Stimulated activated CD4-positive, alpha-beta T cell treated with anti-CD3 and anti-CD28 coated beads, Interleukin-1b, Interleukin-23, amount 100 ng/mL, for 1 hour (primary cell): ENCODE data around the gene SCNN1A.

Source experiments
- DNase-seq, 2 donors: peaks; one replicate each; pipeline ENCODE4 v3.0.0-alpha.2; 2020; ENCODE audit warnings: low read depth in 2 of 2

Gene SCNN1A

DNA sequence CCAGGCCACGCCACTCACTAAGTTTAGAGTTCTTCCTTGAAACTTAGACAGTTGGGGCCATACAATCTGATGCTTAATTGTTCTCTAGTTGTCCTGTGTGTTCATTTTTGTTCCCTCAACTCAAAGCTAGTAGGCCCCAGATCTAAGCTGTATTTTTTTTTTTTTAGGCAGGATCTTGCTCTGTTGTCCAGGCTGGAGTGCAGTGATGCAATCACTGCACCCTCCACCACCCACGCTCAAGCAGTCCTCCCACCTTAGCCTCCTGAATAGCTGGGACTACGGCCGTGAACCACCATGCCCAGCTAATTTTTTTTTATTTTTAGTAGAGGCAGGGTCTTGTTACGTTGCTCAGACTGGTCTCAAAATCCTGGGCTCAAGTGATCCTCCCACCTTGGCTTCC is 41.0 kb downstream of the SCNN1A start:
- no peak for DNase-seq

DNA sequence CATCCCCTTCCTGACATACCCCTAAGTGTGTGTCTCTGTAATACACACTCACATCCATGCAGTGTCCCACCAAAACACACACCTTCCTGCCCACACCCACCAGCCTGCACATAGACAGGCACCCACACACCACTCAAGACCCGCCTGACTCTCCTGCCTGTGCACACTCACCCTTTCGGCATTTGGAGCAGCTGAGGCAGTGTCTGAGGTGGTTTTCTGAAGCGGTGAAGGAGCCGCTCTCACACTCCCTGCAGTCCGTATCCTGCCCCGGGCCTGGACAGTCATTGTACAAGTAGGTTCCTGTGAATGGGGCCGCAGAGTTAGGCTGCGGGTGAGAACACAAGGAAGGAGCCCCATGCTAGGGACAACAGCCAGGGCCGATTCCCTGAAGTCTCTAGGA is 41.8 kb downstream of the SCNN1A start:
- no peak for DNase-seq

DNA sequence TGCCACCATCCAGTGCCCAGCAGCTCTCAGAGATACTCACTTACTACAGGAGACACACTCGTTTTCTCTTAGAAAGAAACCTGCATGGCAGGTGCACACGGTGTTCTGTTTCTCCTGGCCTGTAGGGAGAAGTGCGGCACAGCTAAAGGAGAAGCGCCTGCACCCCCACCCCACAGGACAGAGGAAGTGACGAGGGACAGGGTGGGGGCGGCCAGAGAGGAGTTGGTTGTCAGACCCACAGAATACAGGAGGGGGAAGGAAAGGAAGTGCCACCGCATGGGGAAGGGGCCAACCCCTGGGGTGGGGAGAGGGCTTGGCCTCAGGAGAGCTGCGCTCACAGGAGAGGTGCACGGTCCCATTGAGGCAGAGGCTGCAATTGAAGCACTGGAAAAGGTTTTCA is 42.3 kb downstream of the SCNN1A start:
- no peak for DNase-seq

DNA sequence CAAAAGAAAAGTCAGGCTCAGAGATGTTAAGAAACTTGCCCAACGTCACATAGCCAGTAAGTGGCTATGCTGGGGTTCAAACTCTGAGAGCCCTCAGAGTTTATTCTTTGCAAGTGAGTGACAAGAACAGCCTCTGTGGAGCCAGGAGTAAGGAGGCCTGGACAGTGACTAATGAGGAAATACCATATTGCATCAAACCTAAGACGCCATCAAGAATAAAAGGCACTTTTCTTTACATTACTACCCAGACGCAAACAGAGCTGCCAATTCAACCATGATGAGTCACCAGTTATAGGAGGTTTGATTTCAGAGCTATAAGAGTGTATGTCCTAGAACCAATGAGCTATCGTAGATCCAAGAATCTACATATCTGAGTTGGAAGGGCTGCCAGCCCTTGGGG is 42.9 kb downstream of the SCNN1A start:
- DNase-seq, result no peak

DNA sequence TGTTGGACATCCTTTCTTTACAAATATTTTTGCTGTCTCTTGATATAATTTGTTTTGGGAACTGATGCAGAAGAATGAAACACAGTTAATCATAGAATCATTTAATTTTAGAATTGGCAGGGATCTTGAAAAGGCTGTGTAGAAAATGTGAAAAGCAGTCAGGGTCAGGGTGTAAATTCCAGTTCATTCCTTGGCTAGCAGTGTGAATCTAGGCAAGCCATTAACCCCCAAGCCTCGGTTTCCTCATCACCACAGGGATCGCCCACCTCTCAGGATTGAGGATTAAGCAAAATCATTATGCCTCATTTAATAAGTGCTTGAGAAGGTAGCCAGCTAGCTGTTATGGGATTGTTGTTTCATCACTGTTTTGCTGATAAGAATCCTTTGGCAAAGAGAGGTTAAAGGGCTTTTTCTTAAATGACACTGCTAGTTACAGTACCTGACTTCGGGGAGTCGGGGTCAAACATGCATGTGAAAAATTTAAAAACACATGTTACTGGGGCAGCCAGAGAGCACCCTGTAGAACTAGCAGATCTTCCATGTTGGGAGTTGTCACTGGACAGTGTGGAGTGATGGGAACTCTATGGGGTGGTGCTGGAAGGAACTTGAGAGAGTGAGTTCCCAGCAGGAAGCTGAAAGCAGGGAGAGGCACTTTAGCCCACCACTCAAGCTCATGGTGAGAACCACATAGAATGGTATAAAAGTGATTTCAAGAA is 44.2 kb downstream of the SCNN1A start:
- DNase-seq, result no peak

DNA sequence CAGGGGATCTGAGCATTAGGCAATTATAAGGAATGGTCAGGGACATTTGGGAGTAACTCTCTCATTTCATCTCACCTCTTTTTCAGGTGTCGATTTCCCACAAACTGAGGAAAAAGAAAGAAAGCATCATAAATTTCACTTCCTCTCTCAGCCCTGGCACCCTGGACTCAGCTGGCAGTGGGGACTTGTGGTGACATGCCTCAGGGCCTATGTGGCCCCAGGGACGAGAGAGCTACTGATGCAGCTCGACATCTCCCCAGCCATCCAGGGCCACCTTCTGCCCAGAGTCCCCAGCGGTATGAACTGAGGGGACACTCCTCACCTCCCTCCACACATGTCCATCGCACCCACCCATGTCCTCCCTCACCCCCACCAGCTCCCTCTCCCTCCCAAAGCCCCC is 45.2 kb downstream of the SCNN1A start:
- DNase-seq, result no peak

DNA sequence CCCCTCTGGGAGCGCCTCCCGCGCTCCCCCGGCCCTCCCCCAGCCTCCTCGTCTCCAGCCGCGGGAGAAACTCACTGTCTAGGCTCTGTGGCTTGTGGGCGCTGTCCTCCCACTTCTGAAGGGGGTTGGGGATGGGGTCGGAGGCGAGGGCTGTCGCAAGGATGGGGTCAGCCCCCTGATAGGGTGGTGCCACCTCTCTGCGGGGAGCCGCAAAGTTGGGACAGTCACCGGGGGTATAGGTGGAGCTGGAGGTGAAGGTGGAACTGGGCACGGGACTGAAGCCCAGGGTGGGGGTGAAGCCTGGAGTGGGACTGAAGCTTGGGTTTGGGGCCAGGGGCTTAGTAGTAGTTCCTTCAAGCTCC is 45.7 kb downstream of the SCNN1A start:
- no peak for DNase-seq

DNA sequence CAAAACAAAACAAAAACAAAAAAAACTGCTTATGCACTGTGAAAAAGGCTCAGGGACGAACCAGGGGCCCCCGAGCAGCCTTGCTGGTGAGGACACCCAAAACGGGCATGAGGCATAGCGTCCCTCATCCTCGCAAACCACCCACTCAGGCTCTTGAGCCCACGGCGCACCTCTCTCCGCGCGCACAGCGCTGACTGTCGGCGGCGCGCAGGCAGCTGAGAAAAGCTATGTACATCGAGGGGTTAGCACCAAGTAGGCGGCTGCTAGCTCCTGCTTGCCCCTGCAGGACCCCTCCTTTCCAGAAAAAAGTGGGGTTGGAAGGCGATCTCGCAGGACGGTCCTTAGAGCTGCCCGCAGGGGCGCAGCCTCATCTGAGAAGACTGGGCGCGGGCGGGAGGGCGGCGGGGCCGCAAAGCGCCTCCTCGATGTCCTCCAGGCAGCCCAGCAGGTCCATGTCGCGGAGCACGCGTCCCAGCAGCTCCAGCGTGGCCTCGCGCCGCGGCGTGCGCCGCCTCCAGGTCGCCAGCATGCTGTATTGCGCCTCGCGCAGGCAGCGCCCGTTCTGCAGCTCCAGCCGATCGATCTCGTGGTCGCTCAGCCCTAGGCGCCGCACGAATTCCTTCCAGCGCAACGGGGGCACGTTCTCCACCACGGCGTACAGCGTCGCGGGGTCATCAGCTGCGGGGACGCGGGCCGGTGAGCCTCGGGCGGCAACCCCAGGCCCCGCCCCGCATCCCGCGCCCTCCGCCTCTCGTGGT is 46.2 kb downstream of the SCNN1A start:
- DNase-seq, result no peak

DNA sequence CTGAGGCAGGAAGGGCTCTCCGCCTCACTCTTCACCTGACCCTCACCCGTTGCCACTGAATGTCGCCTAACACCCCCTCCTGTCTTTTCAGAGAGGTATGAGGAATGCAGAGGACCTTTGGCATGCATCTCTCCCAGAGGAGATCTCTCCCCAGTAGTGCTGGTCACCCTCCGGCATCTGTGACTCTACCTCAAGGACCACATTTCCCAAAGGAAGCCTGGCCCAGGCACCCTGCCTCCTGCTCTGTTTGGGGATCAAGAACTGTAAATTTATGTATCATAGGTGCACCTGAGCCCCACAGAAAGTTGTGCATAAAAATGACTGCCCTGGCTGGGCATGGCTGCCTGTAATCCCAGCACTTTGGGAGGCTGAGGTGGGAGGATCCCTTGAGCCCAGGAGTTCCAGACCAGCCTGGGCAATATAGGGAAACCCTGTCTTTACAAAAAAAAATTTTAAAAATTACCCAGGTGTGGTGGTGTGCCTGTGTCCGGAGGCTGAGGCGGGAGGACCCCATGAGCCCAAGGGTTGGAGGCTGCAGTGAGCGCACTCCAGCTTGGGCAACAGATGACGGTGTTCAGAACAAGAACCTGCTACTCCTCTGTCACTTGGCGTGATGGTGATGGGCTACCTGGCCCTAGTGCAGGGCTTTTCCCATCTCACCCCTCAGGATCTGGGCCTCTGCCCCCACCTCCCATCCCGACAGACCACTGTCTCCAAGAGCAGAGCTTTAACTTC is 47.2 kb downstream of the SCNN1A start:
- no peak for DNase-seq

DNA sequence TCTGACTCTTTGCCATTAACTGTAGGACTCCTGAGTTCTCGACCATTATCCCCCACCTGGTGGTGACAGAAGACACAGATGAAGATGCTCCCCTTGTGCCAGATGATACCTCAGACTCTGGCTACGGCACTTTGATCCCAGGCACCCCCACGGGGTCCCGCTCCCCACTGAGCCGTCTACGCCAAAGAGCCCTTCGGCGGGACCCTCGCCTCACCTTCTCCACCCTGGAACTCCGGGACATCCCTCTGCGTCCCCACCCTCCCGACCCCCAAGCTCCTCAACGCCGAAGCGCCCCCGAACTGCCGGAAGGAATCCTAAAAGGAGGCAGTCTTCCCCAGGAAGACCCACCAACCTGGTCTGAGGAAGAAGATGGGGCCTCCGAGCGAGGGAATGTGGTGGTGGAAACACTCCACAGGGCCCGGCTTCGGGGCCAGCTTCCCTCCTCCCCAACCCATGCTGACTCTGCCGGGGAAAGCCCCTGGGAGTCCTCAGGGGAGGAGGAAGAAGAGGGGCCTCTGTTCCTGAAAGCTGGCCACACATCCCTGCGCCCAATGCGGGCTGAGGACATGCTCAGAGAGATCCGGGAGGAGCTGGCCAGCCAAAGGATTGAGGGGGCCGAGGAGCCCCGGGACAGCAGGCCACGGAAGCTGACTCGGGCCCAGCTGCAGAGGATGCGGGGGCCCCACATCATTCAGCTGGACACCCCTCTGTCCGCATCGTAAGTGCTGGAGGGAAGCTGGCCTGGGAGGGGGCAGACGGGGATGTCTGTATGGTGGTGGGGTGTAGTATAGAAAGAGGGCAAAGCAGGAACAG is 47.9 kb downstream of the SCNN1A start:
- DNase-seq, result no peak

DNA sequence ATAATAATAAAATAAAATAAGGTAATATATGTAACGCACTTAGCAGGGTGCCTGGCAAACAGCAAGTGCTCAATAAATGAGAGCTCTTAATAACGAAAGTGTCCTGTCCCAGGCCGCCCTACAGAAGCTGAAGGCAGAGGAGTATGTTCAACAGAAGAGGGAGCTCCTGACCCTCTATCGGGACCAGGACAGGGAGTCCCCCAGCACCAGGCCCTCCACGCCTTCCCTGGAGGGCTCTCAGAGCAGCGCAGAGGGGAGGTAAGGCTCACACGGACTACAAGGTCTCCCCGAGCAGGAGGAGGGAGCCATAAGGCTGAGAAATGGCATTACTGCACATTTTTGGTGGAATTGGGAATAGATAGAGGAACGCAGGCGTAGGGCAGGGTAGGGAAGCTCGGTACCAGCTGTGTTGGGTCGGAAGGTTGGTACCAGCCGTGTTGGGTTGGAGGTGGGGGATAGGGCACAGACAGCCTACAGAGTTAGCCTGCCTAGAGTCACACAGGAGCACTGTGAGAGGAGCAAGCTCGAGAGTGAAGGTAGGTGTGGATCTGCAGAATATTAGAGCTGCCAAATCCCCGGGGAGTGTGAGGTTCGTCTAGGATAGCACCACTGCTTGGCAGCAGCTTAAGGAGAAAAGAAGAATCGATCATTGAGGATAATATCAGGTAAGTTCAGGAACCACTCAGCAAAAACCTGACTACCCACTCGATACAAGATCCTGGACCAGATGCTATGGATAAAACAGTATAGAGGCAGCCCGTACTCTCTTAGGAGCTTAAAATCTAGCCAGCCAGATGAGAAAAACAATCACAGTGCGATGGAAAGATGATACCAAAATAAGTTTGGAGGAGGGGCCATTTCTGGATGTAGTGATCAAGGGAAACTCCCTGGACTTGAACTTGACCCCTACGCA is 48.8 kb downstream of the SCNN1A start:
- no peak for DNase-seq

DNA sequence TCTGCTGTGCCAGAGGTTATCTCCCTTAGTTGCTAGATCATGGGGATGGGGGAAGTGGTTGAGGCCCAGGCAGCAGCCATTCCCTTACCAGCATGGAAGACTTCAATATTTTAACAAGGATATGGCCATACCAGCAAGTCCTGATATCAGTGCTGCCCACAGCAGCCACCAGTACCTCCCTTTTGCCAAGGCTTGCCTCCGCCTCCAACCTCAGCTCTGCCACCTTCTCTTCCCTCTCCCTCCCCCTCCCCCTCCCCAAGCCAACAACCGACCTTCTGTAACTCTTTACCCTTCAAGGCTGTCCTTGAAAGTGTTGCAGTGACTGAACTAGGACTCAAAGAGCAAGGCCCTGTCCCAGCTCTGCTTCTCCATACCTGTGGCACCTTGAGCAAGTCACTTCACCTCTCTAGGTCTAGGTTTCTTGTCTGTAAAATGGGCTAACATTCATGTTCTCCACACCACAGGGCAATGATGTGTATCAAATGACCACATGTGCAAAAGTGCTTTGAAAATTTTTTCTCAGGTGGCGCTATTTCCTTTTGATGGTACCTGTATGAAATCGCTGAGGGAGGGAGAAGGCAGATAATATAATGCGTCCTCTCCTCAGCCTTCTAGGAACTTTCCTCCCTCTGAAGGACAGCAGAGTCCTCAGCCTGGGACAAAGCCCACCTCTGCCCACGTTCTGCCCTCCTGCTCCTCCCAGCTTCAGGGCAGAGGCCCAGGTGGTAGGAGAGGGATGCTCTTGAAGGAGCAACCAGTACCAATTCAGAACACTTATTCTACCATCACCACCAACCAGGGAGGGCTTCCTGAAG is 50.2 kb downstream of the SCNN1A start:
- no peak for DNase-seq

DNA sequence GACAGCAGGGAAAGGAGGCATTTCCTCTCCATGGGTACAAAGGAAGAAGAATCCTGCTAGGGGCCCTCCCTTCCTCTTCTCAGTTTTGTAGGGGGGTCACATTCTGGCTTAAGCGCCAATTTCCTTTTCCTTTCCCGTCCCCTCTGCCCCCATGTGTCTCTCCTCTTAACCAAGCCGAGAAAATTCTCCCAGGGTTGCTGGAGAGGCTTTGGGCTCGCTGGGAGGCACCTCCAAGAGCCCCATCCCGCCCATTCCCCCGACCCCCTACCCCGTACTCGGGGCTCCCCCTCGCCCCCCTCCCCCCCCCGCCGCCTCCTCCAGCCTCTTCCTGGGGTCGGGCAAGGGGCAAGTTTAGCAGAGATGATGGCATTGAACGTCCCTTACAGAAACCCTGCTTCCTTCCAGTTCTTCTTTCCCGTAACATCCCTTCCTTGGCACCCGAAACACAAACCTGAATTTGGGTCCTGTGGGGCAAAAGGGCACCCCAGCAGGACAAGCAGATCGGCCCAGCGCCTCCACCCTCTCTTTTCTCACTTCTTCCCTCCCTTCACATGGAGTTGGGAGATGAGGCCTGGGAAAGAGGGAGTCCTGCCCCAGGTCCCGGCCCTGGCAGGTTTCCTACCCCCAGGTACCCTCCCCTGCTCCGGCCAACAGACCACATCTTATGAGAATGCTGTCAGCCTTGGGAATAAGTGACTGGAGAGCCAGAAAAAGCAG is 51.2 kb downstream of the SCNN1A start:
- DNase-seq, result no peak

DNA sequence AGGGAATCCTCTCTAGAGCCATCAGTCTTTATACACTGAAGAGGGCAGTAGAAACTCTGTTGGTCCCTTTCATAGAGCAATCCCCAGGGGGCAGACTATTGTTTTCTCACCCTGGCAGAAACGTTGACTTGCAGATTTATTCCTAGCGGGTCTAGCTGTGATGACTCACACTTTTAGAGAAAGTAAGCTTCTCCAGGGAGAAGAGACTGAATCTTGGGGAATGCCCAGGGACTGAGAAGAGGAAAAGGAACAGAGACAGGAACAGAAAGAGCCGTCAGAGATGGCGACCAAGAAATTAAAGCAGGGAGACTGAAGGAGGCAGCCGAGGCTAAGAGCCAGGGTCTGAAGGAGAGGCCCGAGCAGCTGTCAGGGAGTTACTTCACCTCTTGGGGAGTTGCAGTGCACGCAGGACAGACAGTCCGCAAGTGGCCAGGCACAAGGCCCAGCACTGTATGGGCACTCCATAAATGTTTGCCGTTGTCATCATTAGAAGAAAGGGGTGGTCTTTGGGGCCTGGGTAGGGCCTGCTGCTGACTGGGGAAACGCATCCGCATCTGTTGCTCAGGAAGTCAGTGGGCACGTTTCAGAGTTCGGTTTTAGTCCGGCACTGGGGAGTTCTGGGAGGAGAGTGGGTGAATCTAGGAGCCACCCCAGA is 51.9 kb downstream of the SCNN1A start:
- DNase-seq, result no peak

DNA sequence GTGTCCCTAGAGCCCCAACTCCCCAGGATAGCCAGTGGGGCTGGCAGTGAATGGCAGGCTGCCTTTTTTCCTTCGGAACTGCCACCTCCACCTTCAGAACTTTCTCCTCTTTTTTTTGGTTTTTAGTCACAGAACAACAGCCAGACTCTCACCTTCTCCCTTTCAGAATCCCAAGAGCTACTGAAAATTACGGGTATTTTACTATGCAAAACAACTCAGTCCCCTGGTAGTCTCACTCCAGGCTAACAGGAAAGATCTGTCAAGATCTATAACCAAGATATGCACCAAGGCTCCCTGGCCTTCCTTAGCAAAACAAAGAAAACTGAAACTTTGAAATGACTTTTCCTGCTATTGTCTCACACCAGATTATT is 52.4 kb downstream of the SCNN1A start:
- no peak for DNase-seq

DNA sequence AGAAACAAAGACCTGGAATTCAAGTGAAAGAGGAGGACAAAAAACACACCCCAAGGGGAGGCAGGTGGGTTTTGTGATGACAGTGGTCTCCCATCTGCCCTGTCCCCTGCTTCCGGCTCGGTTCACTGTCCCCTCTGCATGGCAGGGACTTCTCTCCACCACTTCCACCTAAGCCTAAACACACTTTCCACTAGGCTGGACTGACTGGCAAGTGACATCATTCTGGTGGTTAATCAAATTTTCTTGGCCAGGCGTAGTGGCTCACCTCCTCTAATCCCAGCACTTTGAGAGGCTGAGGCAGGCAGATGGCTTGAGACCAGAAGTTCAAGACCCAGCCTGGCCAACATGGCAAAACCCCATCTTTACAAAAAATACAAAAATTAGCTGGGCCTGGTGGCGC is 53.0 kb downstream of the SCNN1A start:
- no peak for DNase-seq

DNA sequence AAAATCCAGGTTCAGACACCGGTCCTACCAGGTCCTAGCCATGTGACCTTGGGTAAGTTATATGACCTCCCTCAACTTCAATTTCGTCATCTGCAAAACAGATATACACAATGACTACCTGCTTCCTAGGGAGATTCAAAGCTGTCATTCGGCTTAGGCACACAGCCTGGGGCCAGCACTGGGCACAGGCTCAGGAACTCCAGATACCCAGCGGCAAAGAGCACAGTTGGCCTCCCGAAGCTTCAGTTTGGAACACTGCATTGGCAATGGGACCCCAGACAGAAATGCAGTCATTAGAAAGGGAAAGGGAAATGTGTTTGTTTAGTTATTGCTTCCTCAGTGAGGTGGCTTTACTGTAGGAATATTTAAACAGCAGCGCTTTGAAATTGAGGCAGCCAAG is 53.5 kb downstream of the SCNN1A start:
- no peak for DNase-seq

DNA sequence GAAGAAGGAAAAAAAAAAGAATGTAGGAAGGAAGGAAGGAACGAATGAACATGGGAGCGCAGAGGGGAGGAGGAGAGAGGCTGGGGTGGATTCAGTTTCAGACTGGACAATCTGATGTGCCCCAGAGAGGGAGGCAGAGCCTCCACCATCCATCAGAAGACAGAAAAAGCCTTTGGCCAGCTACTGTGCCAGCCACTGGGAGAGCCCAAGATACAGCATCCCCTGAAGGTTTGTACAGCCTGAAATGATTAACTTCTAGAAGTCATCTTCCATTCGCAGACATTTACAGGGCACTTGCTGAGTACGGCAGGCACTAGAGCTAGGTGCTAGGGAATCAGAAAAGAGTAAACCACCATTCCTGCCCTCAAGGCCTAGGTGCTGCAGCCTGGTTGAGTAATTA is 55.9 kb downstream of the SCNN1A start:
- DNase-seq, result no peak

DNA sequence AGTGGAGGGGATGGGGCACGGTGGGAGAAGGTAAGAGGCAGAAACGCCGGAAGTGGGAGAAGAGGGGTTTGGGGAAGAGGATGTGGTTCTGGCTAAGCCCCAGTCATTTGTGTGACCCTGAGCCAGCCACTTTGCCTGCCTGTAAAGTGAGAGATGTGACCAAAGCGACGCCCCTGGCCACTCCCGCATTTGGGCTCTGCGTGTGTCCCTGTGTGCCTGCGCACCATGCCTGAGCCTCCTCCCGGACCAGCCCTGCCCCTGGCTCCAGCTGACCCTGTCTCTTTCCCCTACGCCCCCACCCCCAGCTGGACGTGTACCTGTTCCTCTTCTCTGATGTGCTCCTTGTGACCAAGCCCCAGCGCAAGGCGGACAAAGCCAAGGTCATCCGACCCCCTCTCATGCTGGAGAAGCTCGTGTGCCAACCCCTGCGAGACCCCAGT is 56.9 kb downstream of the SCNN1A start:
- DNase-seq, result no peak
